Thyroid gland (tissue), 4 donors: ENCODE data around the gene BCAT1.

ENCODE experiments used
- POLR2A ChIP-seq, 2 donors: fragments of 450-650 bp; IDR thresholded peaks; one replicate each; pipeline ENCODE4 v1.6.1; 2017; ENCODE audit warnings: antibody characterized with exemption in 2 of 2, mild to moderate bottlenecking in 2 of 2, moderate library complexity in 1 of 2
- TF ChIP-seq, protein P1 (sequence below), 6 experiments: fragments of 200-600 bp in 3 of 6; fragments of 450-650 bp in 3 of 6; sonication (generic) in 3 of 6; IDR thresholded peaks; one replicate each; pipeline ENCODE4 v1.5.1; 2016 to 2019; ENCODE audit warnings: antibody characterized with exemption in 6 of 6, mild to moderate bottlenecking in 2 of 6, inconsistent platforms in 1 of 6, moderate library complexity in 1 of 6

- TF ChIP-seq, protein P1, sequence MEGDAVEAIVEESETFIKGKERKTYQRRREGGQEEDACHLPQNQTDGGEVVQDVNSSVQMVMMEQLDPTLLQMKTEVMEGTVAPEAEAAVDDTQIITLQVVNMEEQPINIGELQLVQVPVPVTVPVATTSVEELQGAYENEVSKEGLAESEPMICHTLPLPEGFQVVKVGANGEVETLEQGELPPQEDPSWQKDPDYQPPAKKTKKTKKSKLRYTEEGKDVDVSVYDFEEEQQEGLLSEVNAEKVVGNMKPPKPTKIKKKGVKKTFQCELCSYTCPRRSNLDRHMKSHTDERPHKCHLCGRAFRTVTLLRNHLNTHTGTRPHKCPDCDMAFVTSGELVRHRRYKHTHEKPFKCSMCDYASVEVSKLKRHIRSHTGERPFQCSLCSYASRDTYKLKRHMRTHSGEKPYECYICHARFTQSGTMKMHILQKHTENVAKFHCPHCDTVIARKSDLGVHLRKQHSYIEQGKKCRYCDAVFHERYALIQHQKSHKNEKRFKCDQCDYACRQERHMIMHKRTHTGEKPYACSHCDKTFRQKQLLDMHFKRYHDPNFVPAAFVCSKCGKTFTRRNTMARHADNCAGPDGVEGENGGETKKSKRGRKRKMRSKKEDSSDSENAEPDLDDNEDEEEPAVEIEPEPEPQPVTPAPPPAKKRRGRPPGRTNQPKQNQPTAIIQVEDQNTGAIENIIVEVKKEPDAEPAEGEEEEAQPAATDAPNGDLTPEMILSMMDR (IDR thresholded peaks at IDR 0.05), result no peak
- no peak for TF ChIP-seq POLR2A (IDR thresholded peaks at IDR 0.05)
These were observed 124.9 kb downstream of the BCAT1 start for GRCh38 chr12:24823808-24824515.
